Measurements from ENCODE around the gene CSRNP3. TPM values are rescaled to one million over a fixed set of nuclear protein-coding genes. Genes with fewer than 3 reads are reported as not detected.

Gene CSRNP3
- total RNA-seq, 4 donors from 2014 or later, result 1.3 to 5.5 (median 2.6) TPM

- no peak overlapping the region for H3K4me3 ChIP-seq
- H3K27me3 ChIP-seq, result no peaks in the 10 kb centered on the region
- no peak for DNase-seq (ENCODE audit: low spot score in 2 of 2)
- no peaks in the 10 kb centered on the region for H3K36me3 ChIP-seq
- peaks cover 0 to 4% (median 0%) of the 10 kb centered on the region in 4 donors for H3K9me3 ChIP-seq
- no peaks in the 10 kb centered on the region for H3K4me1 ChIP-seq
- 57 to 59% methylated on average over 1 of the region's 1 CpG for WGBS, 2 donors
- TF ChIP-seq, protein P1, sequence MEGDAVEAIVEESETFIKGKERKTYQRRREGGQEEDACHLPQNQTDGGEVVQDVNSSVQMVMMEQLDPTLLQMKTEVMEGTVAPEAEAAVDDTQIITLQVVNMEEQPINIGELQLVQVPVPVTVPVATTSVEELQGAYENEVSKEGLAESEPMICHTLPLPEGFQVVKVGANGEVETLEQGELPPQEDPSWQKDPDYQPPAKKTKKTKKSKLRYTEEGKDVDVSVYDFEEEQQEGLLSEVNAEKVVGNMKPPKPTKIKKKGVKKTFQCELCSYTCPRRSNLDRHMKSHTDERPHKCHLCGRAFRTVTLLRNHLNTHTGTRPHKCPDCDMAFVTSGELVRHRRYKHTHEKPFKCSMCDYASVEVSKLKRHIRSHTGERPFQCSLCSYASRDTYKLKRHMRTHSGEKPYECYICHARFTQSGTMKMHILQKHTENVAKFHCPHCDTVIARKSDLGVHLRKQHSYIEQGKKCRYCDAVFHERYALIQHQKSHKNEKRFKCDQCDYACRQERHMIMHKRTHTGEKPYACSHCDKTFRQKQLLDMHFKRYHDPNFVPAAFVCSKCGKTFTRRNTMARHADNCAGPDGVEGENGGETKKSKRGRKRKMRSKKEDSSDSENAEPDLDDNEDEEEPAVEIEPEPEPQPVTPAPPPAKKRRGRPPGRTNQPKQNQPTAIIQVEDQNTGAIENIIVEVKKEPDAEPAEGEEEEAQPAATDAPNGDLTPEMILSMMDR (IDR thresholded peaks at IDR 0.05), result no peak
- TF ChIP-seq POLR2A (IDR thresholded peaks at IDR 0.05) (no peak), EP300 (IDR thresholded peaks at IDR 0.05) (no peak)
- H3K27ac ChIP-seq, result no peak overlapping the region
Measured at GRCh38 chr2:165718610-165719210, 249.2 kb downstream of the CSRNP3 start.

- DNase-seq (ENCODE audit: low spot score in 2 of 2), result no peak
- Histone ChIP-seq H3K4me3 (no peak overlapping the region), H3K4me1 (no peaks in the 10 kb centered on the region), H3K27ac (no peak overlapping the region), H3K36me3 (no peaks in the 10 kb centered on the region), H3K9me3 (peaks cover 0 to 4% (median 0%) of the 10 kb centered on the region in 4 donors), H3K27me3 (no peaks in the 10 kb centered on the region)
- no peak for TF ChIP-seq EP300 (IDR thresholded peaks at IDR 0.05)
- TF ChIP-seq, protein P1 (IDR thresholded peaks at IDR 0.05), result no peak
- no peak for TF ChIP-seq POLR2A (IDR thresholded peaks at IDR 0.05)
Measured at GRCh38 chr2:165720511-165720910, 251.0 kb downstream of the CSRNP3 start.

- Histone ChIP-seq H3K27ac (no peak overlapping the region), H3K4me3 (no peak overlapping the region), H3K27me3 (no peaks in the 10 kb centered on the region), H3K4me1 (no peaks in the 10 kb centered on the region), H3K9me3 (no peaks in the 10 kb centered on the region), H3K36me3 (no peaks in the 10 kb centered on the region)
- no peak for DNase-seq (ENCODE audit: low spot score in 2 of 2)
- TF ChIP-seq, protein P1 (IDR thresholded peaks at IDR 0.05), result no peak
Measured at GRCh38 chr2:165725421-165725820, 255.9 kb downstream of the CSRNP3 start.

Other genes with a start within 250 kb of the CSRNP3 start
- gene SCN2A, start 230.3 kb upstream of the CSRNP3 start, total RNA-seq, result 1 to 10 TPM in 1 of 4 donors, under 1 TPM in 3; 0.20 to 2.1 (median 0.48) TPM

All from tibial nerve (tissue), 4 donors.